HEK293 (cell line): ENCODE data around the gene HACD3.

Experiments
- GFI1B ChIP-seq: fragments of 450-650 bp; formaldehyde crosslinking; IDR thresholded peaks from 2 replicates; pipeline ENCODE4 v1.5.1; 2016; ENCODE audit warnings: missing biosample characterization, missing genetic modification characterization
- KLF9 ChIP-seq: fragments of 450-650 bp; formaldehyde crosslinking; IDR thresholded peaks from 2 replicates; pipeline ENCODE4 v1.5.1; 2016; ENCODE audit warnings: missing biosample characterization, missing genetic modification characterization, low read depth
- WT1 ChIP-seq: fragments of 450-650 bp; formaldehyde crosslinking; IDR thresholded peaks from 2 replicates; pipeline ENCODE4 v1.5.1; 2016; ENCODE audit warnings: missing biosample characterization, missing genetic modification characterization
- ZNF169 ChIP-seq: fragments of 450-650 bp; formaldehyde crosslinking; IDR thresholded peaks from 2 replicates; pipeline ENCODE4 v1.5.1; 2016; ENCODE audit warnings: missing biosample characterization, missing genetic modification characterization
- ZNF335 ChIP-seq: fragments of 450-650 bp; formaldehyde crosslinking; conservative IDR thresholded peaks from 2 replicates; pipeline ENCODE4 v1.5.1; 2016; ENCODE audit warnings: missing biosample characterization, missing genetic modification characterization
- ZNF354C ChIP-seq: fragments of 450-650 bp; formaldehyde crosslinking; IDR thresholded peaks from 2 replicates; pipeline ENCODE4 v1.5.1; 2016; ENCODE audit warnings: missing biosample characterization, missing genetic modification characterization, low read depth, borderline replicate concordance
- ZNF37A ChIP-seq: fragments of 450-650 bp; IDR thresholded peaks from 2 replicates; pipeline ENCODE4 v1.5.1; 2018; ENCODE audit warnings: missing biosample characterization, missing genetic modification characterization
- ZNF549 ChIP-seq: fragments of 450-650 bp; IDR thresholded peaks from 2 replicates; pipeline ENCODE4 v1.5.1; 2018; ENCODE audit warnings: missing biosample characterization, missing genetic modification characterization, mild to moderate bottlenecking, inconsistent platforms, moderate library complexity
- ZNF561 ChIP-seq: fragments of 450-650 bp; IDR thresholded peaks from 2 replicates; pipeline ENCODE4 v1.5.1; 2018; ENCODE audit warnings: missing biosample characterization, missing genetic modification characterization, borderline replicate concordance
- ZNF777 ChIP-seq: fragments of 450-650 bp; formaldehyde crosslinking; IDR thresholded peaks from 2 replicates; pipeline ENCODE4 v1.5.1; 2017; ENCODE audit warnings: missing biosample characterization, missing genetic modification characterization, borderline replicate concordance
- TF ChIP-seq, protein P1 (sequence below): fragments of 450-650 bp; formaldehyde crosslinking; IDR thresholded peaks from 2 replicates; pipeline ENCODE4 v1.5.1; 2016; ENCODE audit warnings: missing biosample characterization, missing genetic modification characterization
- TF ChIP-seq, protein P2 (sequence below): fragments of 450-650 bp; IDR thresholded peaks from 2 replicates; pipeline ENCODE4 v1.5.1; 2018; ENCODE audit warnings: missing biosample characterization, mild to moderate bottlenecking, missing genetic modification characterization
- TF ChIP-seq, protein P3 (sequence below): fragments of 450-650 bp; formaldehyde crosslinking; IDR thresholded peaks from 2 replicates; pipeline ENCODE4 v1.5.1; 2017; ENCODE audit warnings: missing biosample characterization, missing genetic modification characterization
- TF ChIP-seq, protein P4 (sequence below): fragments of 450-650 bp; formaldehyde crosslinking; IDR thresholded peaks from 2 replicates; pipeline ENCODE4 v1.5.1; 2016; ENCODE audit warnings: missing biosample characterization, missing genetic modification characterization
- TF ChIP-seq, protein P5 (sequence below): fragments of 450-650 bp; formaldehyde crosslinking; IDR thresholded peaks from 2 replicates; pipeline ENCODE4 v1.5.1; 2016; ENCODE audit warnings: missing biosample characterization, missing genetic modification characterization
- TF ChIP-seq, protein P6 (sequence below): fragments of 450-650 bp; formaldehyde crosslinking; IDR thresholded peaks from 2 replicates; pipeline ENCODE4 v1.5.1; 2016; ENCODE audit warnings: missing biosample characterization, missing genetic modification characterization
- TF ChIP-seq, protein P7 (sequence below): fragments of 450-650 bp; formaldehyde crosslinking; IDR thresholded peaks from 2 replicates; pipeline ENCODE4 v1.5.1; 2016; ENCODE audit warnings: missing biosample characterization, missing genetic modification characterization
- TF ChIP-seq, protein P8 (sequence below): fragments of 450-650 bp; formaldehyde crosslinking; IDR thresholded peaks from 2 replicates; pipeline ENCODE4 v1.5.1; 2016; ENCODE audit warnings: missing biosample characterization, missing genetic modification characterization
- TF ChIP-seq, protein P9 (sequence below): fragments of 450-650 bp; formaldehyde crosslinking; IDR thresholded peaks from 2 replicates; pipeline ENCODE4 v1.5.1; 2016; ENCODE audit warnings: missing biosample characterization, missing genetic modification characterization
- TF ChIP-seq, protein P10 (sequence below): fragments of 450-650 bp; formaldehyde crosslinking; IDR thresholded peaks from 2 replicates; pipeline ENCODE4 v1.5.1; 2016; ENCODE audit warnings: missing biosample characterization, missing genetic modification characterization

Gene HACD3

DNA sequence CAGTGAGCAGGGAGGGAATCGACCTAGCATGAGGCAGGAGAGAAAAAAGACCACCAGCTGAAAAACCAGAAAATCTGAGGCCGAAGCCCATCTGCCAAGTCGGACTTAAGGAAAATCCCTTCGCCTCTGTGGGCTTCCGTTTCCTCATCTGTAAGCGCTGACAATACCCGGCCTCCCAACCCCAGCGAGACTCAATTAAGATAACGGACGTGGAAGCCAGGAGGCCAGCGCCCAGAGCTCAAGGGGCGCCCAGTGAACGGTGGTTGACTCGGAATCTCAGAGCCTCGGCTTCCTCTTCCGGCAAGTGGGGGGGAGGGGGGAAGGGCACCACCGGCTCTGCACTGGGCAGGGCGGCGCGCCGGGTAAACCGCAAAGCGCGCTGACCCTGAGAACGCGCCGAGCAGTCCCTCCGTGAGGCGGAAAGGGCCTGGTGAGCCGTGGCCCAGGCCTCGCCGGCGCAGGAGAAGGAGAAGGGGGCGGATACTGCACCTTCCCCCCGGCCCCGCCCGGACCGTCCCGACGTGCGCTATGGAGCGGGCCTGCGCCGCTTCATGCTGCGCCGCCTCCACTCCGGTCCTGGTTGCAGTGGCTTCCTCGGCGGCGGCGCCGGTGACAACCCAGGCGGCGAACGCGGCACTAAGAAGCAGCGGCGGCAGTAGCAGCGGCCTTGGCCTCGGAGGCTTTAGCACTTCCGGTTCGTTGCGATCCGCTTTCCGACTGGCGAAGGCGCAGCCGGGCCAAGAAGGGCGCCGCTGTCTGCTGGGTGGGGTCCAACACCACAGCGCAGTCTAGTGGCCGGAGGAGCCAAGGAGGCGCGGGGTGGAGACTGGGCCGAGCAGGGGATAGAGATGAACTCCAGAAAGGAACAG is 13.0 kb upstream of the HACD3 start, which contains the start of gene DPP8 (continued):
- TF ChIP-seq, protein P1, sequence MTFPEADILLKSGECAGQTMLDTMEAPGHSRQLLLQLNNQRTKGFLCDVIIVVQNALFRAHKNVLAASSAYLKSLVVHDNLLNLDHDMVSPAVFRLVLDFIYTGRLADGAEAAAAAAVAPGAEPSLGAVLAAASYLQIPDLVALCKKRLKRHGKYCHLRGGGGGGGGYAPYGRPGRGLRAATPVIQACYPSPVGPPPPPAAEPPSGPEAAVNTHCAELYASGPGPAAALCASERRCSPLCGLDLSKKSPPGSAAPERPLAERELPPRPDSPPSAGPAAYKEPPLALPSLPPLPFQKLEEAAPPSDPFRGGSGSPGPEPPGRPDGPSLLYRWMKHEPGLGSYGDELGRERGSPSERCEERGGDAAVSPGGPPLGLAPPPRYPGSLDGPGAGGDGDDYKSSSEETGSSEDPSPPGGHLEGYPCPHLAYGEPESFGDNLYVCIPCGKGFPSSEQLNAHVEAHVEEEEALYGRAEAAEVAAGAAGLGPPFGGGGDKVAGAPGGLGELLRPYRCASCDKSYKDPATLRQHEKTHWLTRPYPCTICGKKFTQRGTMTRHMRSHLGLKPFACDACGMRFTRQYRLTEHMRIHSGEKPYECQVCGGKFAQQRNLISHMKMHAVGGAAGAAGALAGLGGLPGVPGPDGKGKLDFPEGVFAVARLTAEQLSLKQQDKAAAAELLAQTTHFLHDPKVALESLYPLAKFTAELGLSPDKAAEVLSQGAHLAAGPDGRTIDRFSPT (tag by site-specific recombination), result no peak
- TF ChIP-seq, protein P2, sequence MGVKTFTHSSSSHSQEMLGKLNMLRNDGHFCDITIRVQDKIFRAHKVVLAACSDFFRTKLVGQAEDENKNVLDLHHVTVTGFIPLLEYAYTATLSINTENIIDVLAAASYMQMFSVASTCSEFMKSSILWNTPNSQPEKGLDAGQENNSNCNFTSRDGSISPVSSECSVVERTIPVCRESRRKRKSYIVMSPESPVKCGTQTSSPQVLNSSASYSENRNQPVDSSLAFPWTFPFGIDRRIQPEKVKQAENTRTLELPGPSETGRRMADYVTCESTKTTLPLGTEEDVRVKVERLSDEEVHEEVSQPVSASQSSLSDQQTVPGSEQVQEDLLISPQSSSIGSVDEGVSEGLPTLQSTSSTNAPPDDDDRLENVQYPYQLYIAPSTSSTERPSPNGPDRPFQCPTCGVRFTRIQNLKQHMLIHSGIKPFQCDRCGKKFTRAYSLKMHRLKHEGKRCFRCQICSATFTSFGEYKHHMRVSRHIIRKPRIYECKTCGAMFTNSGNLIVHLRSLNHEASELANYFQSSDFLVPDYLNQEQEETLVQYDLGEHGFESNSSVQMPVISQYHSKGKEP (tag by site-specific recombination), result peak; percentile 89
- TF ChIP-seq ZNF354C, result no peak
- peak; percentile 90 for TF ChIP-seq KLF9 (tag by site-specific recombination)
- TF ChIP-seq, protein P3, sequence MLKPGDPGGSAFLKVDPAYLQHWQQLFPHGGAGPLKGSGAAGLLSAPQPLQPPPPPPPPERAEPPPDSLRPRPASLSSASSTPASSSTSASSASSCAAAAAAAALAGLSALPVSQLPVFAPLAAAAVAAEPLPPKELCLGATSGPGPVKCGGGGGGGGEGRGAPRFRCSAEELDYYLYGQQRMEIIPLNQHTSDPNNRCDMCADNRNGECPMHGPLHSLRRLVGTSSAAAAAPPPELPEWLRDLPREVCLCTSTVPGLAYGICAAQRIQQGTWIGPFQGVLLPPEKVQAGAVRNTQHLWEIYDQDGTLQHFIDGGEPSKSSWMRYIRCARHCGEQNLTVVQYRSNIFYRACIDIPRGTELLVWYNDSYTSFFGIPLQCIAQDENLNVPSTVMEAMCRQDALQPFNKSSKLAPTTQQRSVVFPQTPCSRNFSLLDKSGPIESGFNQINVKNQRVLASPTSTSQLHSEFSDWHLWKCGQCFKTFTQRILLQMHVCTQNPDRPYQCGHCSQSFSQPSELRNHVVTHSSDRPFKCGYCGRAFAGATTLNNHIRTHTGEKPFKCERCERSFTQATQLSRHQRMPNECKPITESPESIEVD, result no peak
- TF ChIP-seq, protein P4, sequence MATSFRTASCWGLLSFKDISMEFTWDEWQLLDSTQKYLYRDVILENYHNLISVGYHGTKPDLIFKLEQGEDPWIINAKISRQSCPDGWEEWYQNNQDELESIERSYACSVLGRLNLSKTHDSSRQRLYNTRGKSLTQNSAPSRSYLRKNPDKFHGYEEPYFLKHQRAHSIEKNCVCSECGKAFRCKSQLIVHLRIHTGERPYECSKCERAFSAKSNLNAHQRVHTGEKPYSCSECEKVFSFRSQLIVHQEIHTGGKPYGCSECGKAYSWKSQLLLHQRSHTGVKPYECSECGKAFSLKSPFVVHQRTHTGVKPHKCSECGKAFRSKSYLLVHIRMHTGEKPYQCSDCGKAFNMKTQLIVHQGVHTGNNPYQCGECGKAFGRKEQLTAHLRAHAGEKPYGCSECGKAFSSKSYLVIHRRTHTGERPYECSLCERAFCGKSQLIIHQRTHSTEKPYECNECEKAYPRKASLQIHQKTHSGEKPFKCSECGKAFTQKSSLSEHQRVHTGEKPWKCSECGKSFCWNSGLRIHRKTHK (tag by site-specific recombination), result no peak
- TF ChIP-seq ZNF37A (tag by site-specific recombination), result no peak
- TF ChIP-seq, protein P5, sequence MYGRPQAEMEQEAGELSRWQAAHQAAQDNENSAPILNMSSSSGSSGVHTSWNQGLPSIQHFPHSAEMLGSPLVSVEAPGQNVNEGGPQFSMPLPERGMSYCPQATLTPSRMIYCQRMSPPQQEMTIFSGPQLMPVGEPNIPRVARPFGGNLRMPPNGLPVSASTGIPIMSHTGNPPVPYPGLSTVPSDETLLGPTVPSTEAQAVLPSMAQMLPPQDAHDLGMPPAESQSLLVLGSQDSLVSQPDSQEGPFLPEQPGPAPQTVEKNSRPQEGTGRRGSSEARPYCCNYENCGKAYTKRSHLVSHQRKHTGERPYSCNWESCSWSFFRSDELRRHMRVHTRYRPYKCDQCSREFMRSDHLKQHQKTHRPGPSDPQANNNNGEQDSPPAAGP (tag by site-specific recombination), result peak; percentile 96
- TF ChIP-seq, protein P6, sequence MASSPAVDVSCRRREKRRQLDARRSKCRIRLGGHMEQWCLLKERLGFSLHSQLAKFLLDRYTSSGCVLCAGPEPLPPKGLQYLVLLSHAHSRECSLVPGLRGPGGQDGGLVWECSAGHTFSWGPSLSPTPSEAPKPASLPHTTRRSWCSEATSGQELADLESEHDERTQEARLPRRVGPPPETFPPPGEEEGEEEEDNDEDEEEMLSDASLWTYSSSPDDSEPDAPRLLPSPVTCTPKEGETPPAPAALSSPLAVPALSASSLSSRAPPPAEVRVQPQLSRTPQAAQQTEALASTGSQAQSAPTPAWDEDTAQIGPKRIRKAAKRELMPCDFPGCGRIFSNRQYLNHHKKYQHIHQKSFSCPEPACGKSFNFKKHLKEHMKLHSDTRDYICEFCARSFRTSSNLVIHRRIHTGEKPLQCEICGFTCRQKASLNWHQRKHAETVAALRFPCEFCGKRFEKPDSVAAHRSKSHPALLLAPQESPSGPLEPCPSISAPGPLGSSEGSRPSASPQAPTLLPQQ (tag by site-specific recombination), result peak; percentile 92
- peak; percentile 55; the same call in 1 of the 2 replicates for TF ChIP-seq ZNF777 (tag by site-specific recombination)
- TF ChIP-seq WT1 (tag by site-specific recombination), result peak; percentile 43
- TF ChIP-seq GFI1B (tag by site-specific recombination), result 0 out of 2 replicates have a peak, but pooled peaks have one; percentile 6
- TF ChIP-seq ZNF169 (tag by site-specific recombination), result 0 out of 2 replicates have a peak, but pooled peaks have one; percentile 61
- peak; percentile 96 for TF ChIP-seq ZNF561 (tag by site-specific recombination)
- TF ChIP-seq, protein P7, sequence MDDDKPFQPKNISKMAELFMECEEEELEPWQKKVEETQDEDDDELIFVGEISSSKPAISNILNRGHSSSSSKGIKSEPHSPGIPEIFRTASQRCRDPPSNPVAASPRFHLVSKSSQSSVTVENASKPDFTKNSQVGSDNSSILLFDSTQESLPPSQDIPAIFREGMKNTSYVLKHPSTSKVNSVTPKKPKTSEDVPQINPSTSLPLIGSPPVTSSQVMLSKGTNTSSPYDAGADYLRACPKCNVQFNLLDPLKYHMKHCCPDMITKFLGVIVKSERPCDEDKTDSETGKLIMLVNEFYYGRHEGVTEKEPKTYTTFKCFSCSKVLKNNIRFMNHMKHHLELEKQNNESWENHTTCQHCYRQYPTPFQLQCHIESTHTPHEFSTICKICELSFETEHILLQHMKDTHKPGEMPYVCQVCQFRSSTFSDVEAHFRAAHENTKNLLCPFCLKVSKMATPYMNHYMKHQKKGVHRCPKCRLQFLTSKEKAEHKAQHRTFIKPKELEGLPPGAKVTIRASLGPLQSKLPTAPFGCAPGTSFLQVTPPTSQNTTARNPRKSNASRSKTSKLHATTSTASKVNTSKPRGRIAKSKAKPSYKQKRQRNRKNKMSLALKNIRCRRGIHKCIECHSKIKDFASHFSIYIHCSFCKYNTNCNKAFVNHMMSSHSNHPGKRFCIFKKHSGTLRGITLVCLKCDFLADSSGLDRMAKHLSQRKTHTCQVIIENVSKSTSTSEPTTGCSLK (tag by site-specific recombination), result no peak
- TF ChIP-seq ZNF335, result peak; percentile 97
- TF ChIP-seq, protein P8, sequence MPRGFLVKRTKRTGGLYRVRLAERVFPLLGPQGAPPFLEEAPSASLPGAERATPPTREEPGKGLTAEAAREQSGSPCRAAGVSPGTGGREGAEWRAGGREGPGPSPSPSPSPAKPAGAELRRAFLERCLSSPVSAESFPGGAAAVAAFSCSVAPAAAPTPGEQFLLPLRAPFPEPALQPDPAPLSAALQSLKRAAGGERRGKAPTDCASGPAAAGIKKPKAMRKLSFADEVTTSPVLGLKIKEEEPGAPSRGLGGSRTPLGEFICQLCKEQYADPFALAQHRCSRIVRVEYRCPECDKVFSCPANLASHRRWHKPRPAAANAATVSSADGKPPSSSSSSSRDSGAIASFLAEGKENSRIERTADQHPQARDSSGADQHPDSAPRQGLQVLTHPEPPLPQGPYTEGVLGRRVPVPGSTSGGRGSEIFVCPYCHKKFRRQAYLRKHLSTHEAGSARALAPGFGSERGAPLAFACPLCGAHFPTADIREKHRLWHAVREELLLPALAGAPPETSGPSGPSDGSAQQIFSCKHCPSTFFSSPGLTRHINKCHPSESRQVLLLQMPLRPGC (tag by site-specific recombination), result peak; percentile 85
- TF ChIP-seq, protein P9, sequence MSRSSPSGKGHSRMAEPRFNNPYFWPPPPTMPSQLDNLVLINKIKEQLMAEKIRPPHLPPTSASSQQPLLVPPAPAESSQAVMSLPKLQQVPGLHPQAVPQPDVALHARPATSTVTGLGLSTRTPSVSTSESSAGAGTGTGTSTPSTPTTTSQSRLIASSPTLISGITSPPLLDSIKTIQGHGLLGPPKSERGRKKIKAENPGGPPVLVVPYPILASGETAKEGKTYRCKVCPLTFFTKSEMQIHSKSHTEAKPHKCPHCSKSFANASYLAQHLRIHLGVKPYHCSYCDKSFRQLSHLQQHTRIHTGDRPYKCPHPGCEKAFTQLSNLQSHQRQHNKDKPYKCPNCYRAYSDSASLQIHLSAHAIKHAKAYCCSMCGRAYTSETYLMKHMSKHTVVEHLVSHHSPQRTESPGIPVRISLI (tag by site-specific recombination), result peak; percentile 73
- TF ChIP-seq ZNF549 (tag by site-specific recombination), result no peak
- TF ChIP-seq, protein P10, sequence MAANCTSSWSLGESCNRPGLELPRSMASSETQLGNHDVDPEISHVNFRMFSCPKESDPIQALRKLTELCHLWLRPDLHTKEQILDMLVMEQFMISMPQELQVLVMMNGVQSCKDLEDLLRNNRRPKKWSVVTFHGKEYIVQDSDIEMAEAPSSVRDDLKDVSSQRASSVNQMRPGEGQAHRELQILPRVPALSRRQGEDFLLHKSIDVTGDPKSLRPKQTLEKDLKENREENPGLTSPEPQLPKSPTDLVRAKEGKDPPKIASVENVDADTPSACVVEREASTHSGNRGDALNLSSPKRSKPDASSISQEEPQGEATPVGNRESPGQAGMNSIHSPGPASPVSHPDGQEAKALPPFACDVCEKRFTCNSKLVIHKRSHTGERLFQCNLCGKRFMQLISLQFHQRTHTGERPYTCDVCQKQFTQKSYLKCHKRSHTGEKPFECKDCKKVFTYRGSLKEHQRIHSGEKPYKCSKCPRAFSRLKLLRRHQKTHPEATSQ (tag by site-specific recombination), result peak; percentile 95
